OCI-M1 (cell line): ENCODE measurements around the gene PRR7.
A peak's percentile ranks its signal among the peaks of the same experiment; 100 is the strongest.

Experiments
- DNase-seq: peaks from one replicate; lab custom pipeline; 2025; lab: John Stamatoyannopoulos, UW

The PRR7 gene

GRCh38 chr5:177499842-177500241, 53.2 kb downstream of the PRR7 start:
- no peak for DNase-seq

- peak; percentile 88 for DNase-seq
Measured at GRCh38 chr5:177500685-177501522, 54.3 kb downstream of the PRR7 start.

GRCh38 chr5:177501874-177502678, 55.5 kb downstream of the PRR7 start:
- DNase-seq, result no peak

- no peak for DNase-seq
Measured at GRCh38 chr5:177502886-177503285, 56.3 kb downstream of the PRR7 start.

- no peak for DNase-seq
Measured at GRCh38 chr5:177503351-177504085, 56.9 kb downstream of the PRR7 start.

GRCh38 chr5:177504086-177505056, 57.8 kb downstream of the PRR7 start:
- DNase-seq, result no peak

GRCh38 chr5:177505075-177505474, 58.5 kb downstream of the PRR7 start:
- DNase-seq, result no peak
